Activated CD4-positive, alpha-beta T cell treated with anti-CD3 and anti-CD28 coated beads for 36 hours (primary cell): Measurements from ENCODE around the gene KIRREL1. TPM values are rescaled to one million over a fixed set of nuclear protein-coding genes. Genes with fewer than 3 reads are reported as not detected.

Experiments
- ATAC-seq: fragments of 200-7000 bp; cut with Tn5 transposase; one replicate; pipeline ENCODE4 v1.10.0; 2021; ENCODE audit warnings: mild to moderate bottlenecking, moderate library complexity
- CTCF ChIA-PET: fragments of 350-600 bp; sonication (Branson Sonifier 250); formaldehyde crosslinking; loops from one replicate; lab custom pipeline; 2021; ENCODE audit warnings: antibody characterized with exemption; lab: Charles Lee
- POLR2A ChIA-PET: fragments of 350-600 bp; sonication (Branson Sonifier 250); formaldehyde crosslinking; loops from one replicate; lab custom pipeline; 2021; ENCODE audit warnings: antibody characterized with exemption, inconsistent platforms; lab: Charles Lee
- DNase-seq: peaks from one replicate; pipeline ENCODE4 v3.0.0-alpha.2; 2020
- H3K27ac Mint-ChIP-seq: one replicate; pipeline ENCODE4 v1.8.0; 2021; ENCODE audit warnings: mixed read lengths
- H3K27me3 Mint-ChIP-seq: one replicate; pipeline ENCODE4 v1.8.0; 2021; ENCODE audit warnings: mixed read lengths
- H3K36me3 Mint-ChIP-seq: one replicate; pipeline ENCODE4 v1.8.0; 2021; ENCODE audit warnings: low read depth, mixed read lengths
- H3K4me1 Mint-ChIP-seq: one replicate; pipeline ENCODE4 v1.8.0; 2021; ENCODE audit warnings: mixed read lengths
- H3K4me3 Mint-ChIP-seq: one replicate; pipeline ENCODE4 v1.8.0; 2021; ENCODE audit warnings: mild to moderate bottlenecking, moderate library complexity, mixed read lengths
- H3K9me3 Mint-ChIP-seq: one replicate; pipeline ENCODE4 v1.8.0; 2021; ENCODE audit warnings: low read depth, mixed read lengths
- intact Hi-C, 2 experiments: fragments of 100-400 bp; cut with DNase I in 1 of 2; cut with micrococcal nuclease in 1 of 2; formaldehyde crosslinking; loops; one replicate each; pipeline versions ENCODE4 v1.14.2 to v1.15.1; 2022 to 2024; cut with DNase I, micrococcal nuclease
- total RNA-seq, 2 experiments: library from RNA; stranded (reverse); gene quantifications; one replicate each; pipeline ENCODE4 v1.2.3, GENCODE V29; 2021

KIRREL1 gene
- total RNA-seq, 2 experiments from 2014 or later: 0.21 to 0.25 TPM

DNA sequence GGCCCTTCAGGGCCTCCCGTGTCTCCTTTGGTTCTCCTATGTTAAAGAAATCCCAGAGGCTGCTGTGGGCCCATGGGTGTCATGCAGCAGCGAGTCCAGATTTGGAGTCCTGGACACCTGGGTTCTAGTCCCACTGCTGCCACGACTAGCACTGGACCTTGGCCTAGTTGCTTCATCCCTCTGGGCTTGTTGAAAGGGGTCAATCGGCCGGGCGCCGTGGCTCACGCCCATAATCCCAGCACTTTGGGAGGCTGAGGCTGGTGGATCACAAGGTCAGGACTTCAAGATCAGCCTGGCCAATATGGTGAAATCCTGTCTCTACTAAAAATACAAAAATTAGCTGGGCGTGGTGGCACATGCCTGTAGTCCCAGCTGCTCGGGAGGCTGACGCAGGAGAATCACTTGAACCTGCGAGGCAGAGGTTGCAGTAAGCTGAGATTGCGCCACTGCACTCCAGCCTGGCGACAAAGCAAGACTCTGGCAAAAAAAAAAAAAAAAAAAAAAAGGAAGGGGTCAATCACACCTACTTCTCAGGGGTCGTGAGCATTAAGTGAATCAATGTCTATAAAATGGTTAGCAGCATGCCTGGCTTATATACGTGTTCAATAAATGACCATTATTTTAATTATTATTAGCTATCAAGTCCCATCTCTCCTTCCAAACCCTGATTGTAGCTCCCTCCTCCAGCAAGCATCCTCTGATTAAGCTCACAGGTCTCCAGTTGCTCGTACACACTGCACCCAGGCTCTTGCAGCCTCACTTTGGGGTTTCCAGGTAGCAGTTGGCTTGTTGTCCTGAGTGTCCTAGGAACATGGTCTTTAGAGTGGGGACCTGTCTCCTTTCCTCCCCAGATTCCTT lies 43.8 kb downstream of the KIRREL1 start:
- intact Hi-C loops: loop anchor here (2.0 to 10.0 kb wide), 2 partner anchors 72 to 74 kb away; no protein-coding TSS in a partner anchor
- Mint-ChIP-seq H3K27ac (no peak overlapping the region), H3K36me3 (no peaks in the 10 kb centered on the region), H3K4me1 (no peaks in the 10 kb centered on the region), H3K27me3 (peaks cover 2% of the 10 kb centered on the region), H3K4me3 (no peak overlapping the region), H3K9me3 (no peaks in the 10 kb centered on the region)
- ChIA-PET CTCF (interaction anchor here (0.7 to 2.4 kb wide), 6 partner anchors 10 to 132 kb away, joined by 3 to 23 read pairs (median 4); no protein-coding TSS in a partner anchor), POLR2A (no interaction called here)
- no peak for DNase-seq
- ATAC-seq: no peak

GRCh38 chr1:158037866-158038359 lies 44.5 kb downstream of the KIRREL1 start:
- no peak for ATAC-seq
- H3K36me3 Mint-ChIP-seq: no peaks in the 10 kb centered on the region
- CTCF ChIA-PET: interaction anchor here (0.7 to 2.4 kb wide), 2 partner anchors 46 to 131 kb away, joined by 3 to 23 read pairs; no protein-coding TSS in a partner anchor
- intact Hi-C loops: loop anchor here (2.0 to 10.0 kb wide), 2 partner anchors 73 to 75 kb away; no protein-coding TSS in a partner anchor
- no peaks in the 10 kb centered on the region for H3K4me1 Mint-ChIP-seq
- no peak overlapping the region for H3K27ac Mint-ChIP-seq
- H3K27me3 Mint-ChIP-seq: peaks cover 2% of the 10 kb centered on the region
- DNase-seq: no peak
- POLR2A ChIA-PET: no interaction called here
- H3K9me3 Mint-ChIP-seq: no peaks in the 10 kb centered on the region
- H3K4me3 Mint-ChIP-seq: no peak overlapping the region

GRCh38 chr1:158038793-158039192 lies 45.3 kb downstream of the KIRREL1 start:
- POLR2A ChIA-PET: no interaction called here
- Mint-ChIP-seq H3K27me3 (peaks cover 2% of the 10 kb centered on the region), H3K4me1 (no peaks in the 10 kb centered on the region), H3K4me3 (no peak overlapping the region), H3K27ac (no peak overlapping the region), H3K9me3 (no peaks in the 10 kb centered on the region), H3K36me3 (no peaks in the 10 kb centered on the region)
- ATAC-seq: no peak
- CTCF ChIA-PET: no interaction called here
- DNase-seq: no peak
- intact Hi-C loops: loop anchor here in 1 of 2 experiments (10.0 kb wide), 1 partner anchor 74 kb away; no protein-coding TSS in a partner anchor

DNA sequence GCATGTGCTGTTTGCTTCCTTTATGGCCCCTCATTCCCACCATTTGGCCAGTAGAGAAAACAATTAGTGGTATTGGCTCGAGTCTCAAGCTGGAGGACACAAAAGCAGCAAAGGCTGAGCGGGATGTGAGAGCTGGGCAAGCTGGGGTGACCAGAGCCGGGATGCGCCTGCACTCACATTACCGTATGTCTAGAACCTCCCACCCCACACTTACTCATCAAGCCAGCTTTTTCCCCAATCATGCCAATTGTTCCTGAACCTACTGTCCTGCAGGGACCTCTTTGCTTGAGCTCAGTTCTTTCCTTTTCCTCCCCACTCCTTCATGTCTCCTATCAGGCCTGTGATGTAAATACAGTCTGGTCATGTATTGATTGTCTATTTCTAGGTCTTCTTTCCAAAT lies 45.9 kb downstream of the KIRREL1 start:
- H3K27me3 Mint-ChIP-seq: peaks cover 2% of the 10 kb centered on the region
- no peak overlapping the region for H3K27ac Mint-ChIP-seq
- no peak for ATAC-seq
- ChIA-PET CTCF (interaction anchor here (0.6 to 1.1 kb wide), 2 partner anchors 85 to 610 kb away, joined by 3 read pairs; no protein-coding TSS in a partner anchor), POLR2A (no interaction called here)
- no peak for DNase-seq
- H3K4me1 Mint-ChIP-seq: no peaks in the 10 kb centered on the region
- H3K4me3 Mint-ChIP-seq: no peak overlapping the region
- H3K9me3 Mint-ChIP-seq: no peaks in the 10 kb centered on the region
- intact Hi-C loops: loop anchor here in 1 of 2 experiments (10.0 kb wide), 1 partner anchor 75 kb away; no protein-coding TSS in a partner anchor
- H3K36me3 Mint-ChIP-seq: no peaks in the 10 kb centered on the region

GRCh38 chr1:158040323-158040722 lies 46.9 kb downstream of the KIRREL1 start:
- Mint-ChIP-seq H3K9me3 (no peaks in the 10 kb centered on the region), H3K4me3 (no peak overlapping the region)
- POLR2A ChIA-PET: no interaction called here

GRCh38 chr1:158043232-158043631 lies 49.8 kb downstream of the KIRREL1 start:
- H3K4me1 Mint-ChIP-seq: no peaks in the 10 kb centered on the region
- intact Hi-C loops: no loop called here
- no peak overlapping the region for H3K27ac Mint-ChIP-seq
- DNase-seq (no peak), ATAC-seq (no peak)
- POLR2A ChIA-PET: no interaction called here
- no peak overlapping the region for H3K4me3 Mint-ChIP-seq
- H3K36me3 Mint-ChIP-seq: no peaks in the 10 kb centered on the region
- H3K9me3 Mint-ChIP-seq: no peaks in the 10 kb centered on the region
- CTCF ChIA-PET: no interaction called here
- H3K27me3 Mint-ChIP-seq: peaks cover 2% of the 10 kb centered on the region

More at GRCh38 chr1:158040323-158040722, 46.9 kb downstream of the KIRREL1 start:
- DNase-seq: no peak
- ATAC-seq: no peak
- Mint-ChIP-seq H3K36me3 (no peaks in the 10 kb centered on the region), H3K27me3 (peaks cover 2% of the 10 kb centered on the region), H3K4me1 (no peaks in the 10 kb centered on the region), H3K27ac (no peak overlapping the region)
- intact Hi-C loops: no loop called here
- CTCF ChIA-PET: interaction anchor here (1.1 kb wide), 1 partner anchor 84 kb away, joined by 3 read pairs; no protein-coding TSS in a partner anchor

GRCh38 chr1:158045639-158046038 lies 52.2 kb downstream of the KIRREL1 start:
- DNase-seq (no peak), ATAC-seq (no peak)
- intact Hi-C loops: no loop called here
- POLR2A ChIA-PET: no interaction called here
- Mint-ChIP-seq H3K4me3 (no peak overlapping the region), H3K27ac (no peak overlapping the region), H3K4me1 (no peaks in the 10 kb centered on the region), H3K9me3 (no peaks in the 10 kb centered on the region), H3K36me3 (no peaks in the 10 kb centered on the region), H3K27me3 (no peaks in the 10 kb centered on the region)
- CTCF ChIA-PET: interaction anchor here (0.6 kb wide), 1 partner anchor 313 kb away, joined by 3 read pairs; no protein-coding TSS in a partner anchor

GRCh38 chr1:158046715-158047510 lies 53.5 kb downstream of the KIRREL1 start:
- ATAC-seq: no peak
- Mint-ChIP-seq H3K36me3 (no peaks in the 10 kb centered on the region), H3K27ac (no peak overlapping the region), H3K4me1 (no peaks in the 10 kb centered on the region), H3K4me3 (no peak overlapping the region), H3K27me3 (peaks cover 1% of the 10 kb centered on the region), H3K9me3 (no peaks in the 10 kb centered on the region)
- POLR2A ChIA-PET: no interaction called here
- CTCF ChIA-PET: interaction anchor here (1.4 kb wide), 1 partner anchor 10 kb away, joined by 4 read pairs; no protein-coding TSS in a partner anchor
- intact Hi-C loops: no loop called here
- no peak for DNase-seq

GRCh38 chr1:158048371-158049067 lies 55.1 kb downstream of the KIRREL1 start:
- no peaks in the 10 kb centered on the region for H3K36me3 Mint-ChIP-seq
- H3K27ac Mint-ChIP-seq: no peak overlapping the region
- H3K27me3 Mint-ChIP-seq: peaks cover 4% of the 10 kb centered on the region
- no peaks in the 10 kb centered on the region for H3K9me3 Mint-ChIP-seq
- intact Hi-C loops: no loop called here
- no peak overlapping the region for H3K4me3 Mint-ChIP-seq
- ChIA-PET POLR2A (no interaction called here), CTCF (interaction anchor here (1.4 to 1.6 kb wide), 2 partner anchors 12 to 57 kb away, joined by 3 to 4 read pairs; no protein-coding TSS in a partner anchor)
- ATAC-seq: no peak
- H3K4me1 Mint-ChIP-seq: no peaks in the 10 kb centered on the region
- no peak for DNase-seq

DNA sequence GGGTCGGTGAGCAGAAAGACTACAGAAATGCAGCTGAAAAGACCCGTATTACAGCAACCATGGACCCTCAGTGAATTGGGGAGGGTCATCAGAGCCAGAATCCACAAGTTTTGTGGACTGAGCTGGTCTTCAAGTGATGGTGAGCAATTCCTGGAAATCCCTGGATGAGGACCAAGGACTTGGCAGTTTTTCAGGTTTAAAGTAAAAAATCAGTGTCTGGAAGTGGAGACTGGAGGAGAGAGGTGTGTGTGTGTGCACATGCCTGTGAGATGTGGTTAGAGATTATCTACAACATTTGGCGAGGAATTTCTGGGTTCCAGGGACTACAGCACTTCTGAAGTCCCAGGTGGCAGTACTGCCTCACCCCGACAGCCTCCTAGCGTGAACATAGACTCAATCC lies 56.4 kb downstream of the KIRREL1 start:
- no peak for ATAC-seq
- no peaks in the 10 kb centered on the region for H3K4me1 Mint-ChIP-seq
- no peak overlapping the region for H3K27ac Mint-ChIP-seq
- no peaks in the 10 kb centered on the region for H3K9me3 Mint-ChIP-seq
- H3K36me3 Mint-ChIP-seq: no peaks in the 10 kb centered on the region
- H3K27me3 Mint-ChIP-seq: peaks cover 4% of the 10 kb centered on the region
- intact Hi-C loops: no loop called here
- ChIA-PET POLR2A (no interaction called here), CTCF (interaction anchor here (0.6 kb wide), 1 partner anchor 17 kb away, joined by 4 read pairs; no protein-coding TSS in a partner anchor)
- no peak overlapping the region for H3K4me3 Mint-ChIP-seq
- DNase-seq: no peak
